Measurements from ENCODE around the gene DLGAP1.

DNA sequence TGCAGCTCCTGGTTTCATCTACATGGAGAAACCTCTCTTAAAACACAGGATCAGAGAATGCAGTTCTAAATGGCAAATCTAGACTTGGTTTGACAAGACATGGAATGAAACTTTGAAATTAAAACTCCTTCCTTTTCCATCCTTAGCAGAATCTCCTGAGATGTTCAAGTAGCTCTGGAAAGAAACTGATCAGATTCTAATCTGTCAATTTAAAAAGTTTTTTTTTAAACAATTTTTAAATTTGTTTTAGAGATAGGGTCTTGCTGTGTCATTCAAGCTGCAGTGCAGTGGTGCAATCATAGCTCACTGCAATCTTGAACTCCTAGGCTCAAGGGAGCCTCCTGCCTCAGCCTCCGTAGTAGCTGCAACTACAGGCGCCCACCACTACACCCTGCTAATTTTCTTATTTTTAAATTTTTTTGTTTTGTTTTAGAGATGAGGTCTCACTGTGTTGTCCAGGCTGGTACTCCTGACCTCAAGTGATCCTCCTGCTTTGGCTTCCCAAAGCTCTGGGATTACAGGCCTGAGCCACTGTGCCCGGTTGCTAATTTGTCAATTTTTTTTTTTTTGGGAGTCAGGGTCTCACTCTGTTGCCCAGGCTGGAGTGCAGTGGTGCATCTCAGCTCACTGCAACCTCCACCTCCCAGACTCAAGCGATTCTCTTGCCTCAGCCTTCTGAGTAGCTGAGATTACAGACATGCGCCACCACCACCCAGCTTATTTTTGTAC lies 788.4 kb downstream of the DLGAP1 start:
- TF ChIP-seq, protein P1, sequence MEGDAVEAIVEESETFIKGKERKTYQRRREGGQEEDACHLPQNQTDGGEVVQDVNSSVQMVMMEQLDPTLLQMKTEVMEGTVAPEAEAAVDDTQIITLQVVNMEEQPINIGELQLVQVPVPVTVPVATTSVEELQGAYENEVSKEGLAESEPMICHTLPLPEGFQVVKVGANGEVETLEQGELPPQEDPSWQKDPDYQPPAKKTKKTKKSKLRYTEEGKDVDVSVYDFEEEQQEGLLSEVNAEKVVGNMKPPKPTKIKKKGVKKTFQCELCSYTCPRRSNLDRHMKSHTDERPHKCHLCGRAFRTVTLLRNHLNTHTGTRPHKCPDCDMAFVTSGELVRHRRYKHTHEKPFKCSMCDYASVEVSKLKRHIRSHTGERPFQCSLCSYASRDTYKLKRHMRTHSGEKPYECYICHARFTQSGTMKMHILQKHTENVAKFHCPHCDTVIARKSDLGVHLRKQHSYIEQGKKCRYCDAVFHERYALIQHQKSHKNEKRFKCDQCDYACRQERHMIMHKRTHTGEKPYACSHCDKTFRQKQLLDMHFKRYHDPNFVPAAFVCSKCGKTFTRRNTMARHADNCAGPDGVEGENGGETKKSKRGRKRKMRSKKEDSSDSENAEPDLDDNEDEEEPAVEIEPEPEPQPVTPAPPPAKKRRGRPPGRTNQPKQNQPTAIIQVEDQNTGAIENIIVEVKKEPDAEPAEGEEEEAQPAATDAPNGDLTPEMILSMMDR (IDR thresholded peaks at IDR 0.05 in 2 of 3, conservative IDR thresholded peaks at IDR 0.05 in 1 of 3; ENCODE audit: control insufficient read depth in 2 of 3, extremely low read depth in 1 of 3, insufficient read depth in 1 of 3, low read depth in 3 of 3, low read length in 3 of 3) = no peak
- TF ChIP-seq TCF12 (IDR thresholded peaks at IDR 0.05; ENCODE audit: low read depth, low read length) = no peak
- TF ChIP-seq EZH2 (IDR thresholded peaks at IDR 0.05; ENCODE audit: borderline replicate concordance, control insufficient read depth, low read depth, low read length) = no peak
- no peak for TF ChIP-seq BRCA1 (IDR thresholded peaks at IDR 0.05; ENCODE audit: low read depth, low read length)
- TF ChIP-seq, protein P2, sequence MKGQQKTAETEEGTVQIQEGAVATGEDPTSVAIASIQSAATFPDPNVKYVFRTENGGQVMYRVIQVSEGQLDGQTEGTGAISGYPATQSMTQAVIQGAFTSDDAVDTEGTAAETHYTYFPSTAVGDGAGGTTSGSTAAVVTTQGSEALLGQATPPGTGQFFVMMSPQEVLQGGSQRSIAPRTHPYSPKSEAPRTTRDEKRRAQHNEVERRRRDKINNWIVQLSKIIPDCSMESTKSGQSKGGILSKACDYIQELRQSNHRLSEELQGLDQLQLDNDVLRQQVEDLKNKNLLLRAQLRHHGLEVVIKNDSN (IDR thresholded peaks at IDR 0.05; ENCODE audit: borderline replicate concordance, extremely low read length, insufficient read depth, low read depth, low read length) = no peak
- TF ChIP-seq CBX5 (IDR thresholded peaks at IDR 0.05; ENCODE audit: low read depth) = no peak
- no peak for TF ChIP-seq FOS (IDR thresholded peaks at IDR 0.05; ENCODE audit: borderline replicate concordance, extremely low read depth, insufficient read length)
- TF ChIP-seq, protein P3, sequence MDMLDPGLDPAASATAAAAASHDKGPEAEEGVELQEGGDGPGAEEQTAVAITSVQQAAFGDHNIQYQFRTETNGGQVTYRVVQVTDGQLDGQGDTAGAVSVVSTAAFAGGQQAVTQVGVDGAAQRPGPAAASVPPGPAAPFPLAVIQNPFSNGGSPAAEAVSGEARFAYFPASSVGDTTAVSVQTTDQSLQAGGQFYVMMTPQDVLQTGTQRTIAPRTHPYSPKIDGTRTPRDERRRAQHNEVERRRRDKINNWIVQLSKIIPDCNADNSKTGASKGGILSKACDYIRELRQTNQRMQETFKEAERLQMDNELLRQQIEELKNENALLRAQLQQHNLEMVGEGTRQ (IDR thresholded peaks at IDR 0.05; ENCODE audit: borderline replicate concordance, low read depth, low read length) = no peak
- TF ChIP-seq POLR2A (IDR thresholded peaks at IDR 0.05; ENCODE audit: low read depth, low read length) = no peak
- TF ChIP-seq JUNB (IDR thresholded peaks at IDR 0.05) = no peak
- no peak for TF ChIP-seq BCL11A (IDR thresholded peaks at IDR 0.05; ENCODE audit: low read depth, low read length)
- TF ChIP-seq MTA2 (IDR thresholded peaks at IDR 0.05; ENCODE audit: low read depth) = no peak
- TF ChIP-seq, protein P4, sequence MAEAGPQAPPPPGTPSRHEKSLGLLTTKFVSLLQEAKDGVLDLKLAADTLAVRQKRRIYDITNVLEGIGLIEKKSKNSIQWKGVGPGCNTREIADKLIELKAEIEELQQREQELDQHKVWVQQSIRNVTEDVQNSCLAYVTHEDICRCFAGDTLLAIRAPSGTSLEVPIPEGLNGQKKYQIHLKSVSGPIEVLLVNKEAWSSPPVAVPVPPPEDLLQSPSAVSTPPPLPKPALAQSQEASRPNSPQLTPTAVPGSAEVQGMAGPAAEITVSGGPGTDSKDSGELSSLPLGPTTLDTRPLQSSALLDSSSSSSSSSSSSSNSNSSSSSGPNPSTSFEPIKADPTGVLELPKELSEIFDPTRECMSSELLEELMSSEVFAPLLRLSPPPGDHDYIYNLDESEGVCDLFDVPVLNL (IDR thresholded peaks at IDR 0.05; ENCODE audit: low read depth, low read length) = no peak
- TF ChIP-seq PAX8 (IDR thresholded peaks at IDR 0.05) = no peak
